Measurements from ENCODE around the gene MAG.

DNA sequence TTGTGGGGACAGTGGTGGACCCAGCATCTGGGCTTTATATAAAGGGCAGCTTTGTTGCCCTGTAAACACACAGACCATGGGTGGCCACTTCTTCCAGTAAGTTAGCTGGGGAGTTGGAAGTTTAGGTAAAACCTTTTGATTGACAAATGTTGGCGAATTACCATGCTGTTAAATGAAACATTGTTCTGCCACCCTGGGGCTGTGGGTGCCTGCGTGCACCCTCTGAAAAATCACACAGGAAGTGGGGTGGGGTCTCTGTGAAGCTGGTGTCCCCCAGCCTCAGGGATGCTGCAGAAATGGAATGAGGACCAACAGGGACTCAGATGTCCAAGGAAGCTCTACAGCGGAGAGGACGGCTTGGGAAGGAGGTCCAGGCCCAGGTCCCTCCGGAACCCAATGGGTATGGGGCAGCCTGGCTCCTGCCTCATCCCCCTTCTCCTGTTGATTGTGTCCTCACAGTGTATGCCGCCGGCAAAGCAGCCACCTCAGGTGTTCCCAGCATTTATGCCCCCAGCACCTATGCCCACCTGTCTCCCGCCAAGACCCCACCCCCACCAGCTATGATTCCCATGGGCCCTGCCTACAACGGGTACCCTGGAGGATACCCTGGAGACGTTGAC lies 26.0 kb upstream of the MAG start:
- TF ChIP-seq POLR2A (IDR thresholded peaks at IDR 0.05): no peak
- TF ChIP-seq CTCF (IDR thresholded peaks at IDR 0.05): no peak

Measured in uterus (tissue), 2 donors.